Neural cell (in vitro differentiated cells): ENCODE measurements around the gene PAPPA2. TPM values are rescaled to one million over a fixed set of nuclear protein-coding genes. Genes with fewer than 3 reads are reported as not detected.

ENCODE experiments used
- H2AFZ ChIP-seq: fragments of 200-600, 300-800 bp; sonication (generic), shearing (Covaris generic); 2 replicates; pipeline ENCODE4 v1.6.0; 2014; ENCODE audit warnings: low read depth, mild to moderate bottlenecking, antibody characterized with exemption, low read length, moderate library complexity
- H3F3A ChIP-seq: fragments of 200-600 bp; shearing (Covaris generic); 2 replicates; pipeline ENCODE4 v1.6.1; 2016; ENCODE audit warnings: mild to moderate bottlenecking, moderate library complexity, mixed read lengths, antibody characterized with exemption, low read length; ENCODE audit not compliant: insufficient read depth, poor library complexity, severe bottlenecking
- H3K27ac ChIP-seq: fragments of 200-600, 300-800 bp; sonication (generic), shearing (Covaris generic); 2 replicates; pipeline ENCODE4 v1.5.1; 2014; ENCODE audit warnings: mild to moderate bottlenecking, low read length, moderate library complexity
- H3K27me3 ChIP-seq: fragments of 300-800, 200-600 bp; sonication (generic), shearing (Covaris generic); 2 replicates; pipeline ENCODE4 v1.6.0; 2014; ENCODE audit warnings: mild to moderate bottlenecking, low read depth, low read length, moderate library complexity; ENCODE audit not compliant: insufficient read depth
- H3K36me3 ChIP-seq: fragments of 300-800, 200-600 bp; sonication (generic), shearing (Covaris generic); 2 replicates; pipeline ENCODE4 v1.5.1; 2014; ENCODE audit warnings: mild to moderate bottlenecking, antibody characterized with exemption, low read length, moderate library complexity; ENCODE audit not compliant: insufficient read depth
- H3K4me2 ChIP-seq: fragments of 300-800, 200-600 bp; sonication (generic), shearing (Covaris generic); 2 replicates; pipeline ENCODE4 v1.6.0; 2014; ENCODE audit warnings: mild to moderate bottlenecking, low read length
- H3K4me3 ChIP-seq: fragments of 300-800, 200-600 bp; sonication (generic), shearing (Covaris generic); 2 replicates; pipeline ENCODE4 v1.5.1; 2014; ENCODE audit warnings: mild to moderate bottlenecking, low read length, moderate library complexity
- H3K79me2 ChIP-seq: fragments of 200-600 bp; shearing (Covaris generic); replicated peaks from 2 replicates; pipeline ENCODE4 v1.6.0; 2014; ENCODE audit warnings: mild to moderate bottlenecking, low read length, moderate library complexity; ENCODE audit not compliant: insufficient read depth
- H3K9ac ChIP-seq: fragments of 300-800, 200-600 bp; sonication (generic), shearing (Covaris generic); 2 replicates; pipeline ENCODE4 v1.6.1; 2016; ENCODE audit warnings: mild to moderate bottlenecking, low read length, mixed read lengths
- H3K9me2 ChIP-seq: fragments of 200-600 bp; shearing (Covaris generic); 2 replicates; pipeline ENCODE4 v1.6.1; 2016; ENCODE audit warnings: mild to moderate bottlenecking, low read length, mixed read lengths; ENCODE audit not compliant: insufficient read depth
- H3K9me3 ChIP-seq: fragments of 200-600, 300-800 bp; sonication (generic), shearing (Covaris generic); 2 replicates; pipeline ENCODE4 v1.6.1; 2016; ENCODE audit warnings: mild to moderate bottlenecking, mixed run types, low read length, moderate library complexity, mixed read lengths
- H4K20me1 ChIP-seq: fragments of 200-600 bp; shearing (Covaris generic); 2 replicates; pipeline ENCODE4 v1.6.1; 2016; ENCODE audit warnings: mild to moderate bottlenecking, mixed run types; ENCODE audit not compliant: insufficient read depth
- EP300 ChIP-seq: fragments of 450-650 bp; conservative IDR thresholded peaks from 2 replicates; pipeline ENCODE4 v1.6.1; 2014; ENCODE audit warnings: antibody characterized with exemption, mild to moderate bottlenecking, moderate library complexity; ENCODE audit not compliant: poor library complexity, severe bottlenecking
- EZH2 ChIP-seq: fragments of 200-600, 300-800 bp; shearing (Covaris generic), sonication (generic); IDR thresholded peaks from 2 replicates; pipeline ENCODE4 v1.6.1; 2014; ENCODE audit warnings: antibody characterized with exemption, low read length, borderline replicate concordance, mild to moderate bottlenecking; ENCODE audit not compliant: insufficient read depth, poor library complexity, severe bottlenecking
- MXI1 ChIP-seq: fragments of 450-650 bp; conservative IDR thresholded peaks from 2 replicates; pipeline ENCODE4 v1.6.1; 2014; ENCODE audit warnings: antibody characterized with exemption, mild to moderate bottlenecking; ENCODE audit not compliant: poor library complexity, severe bottlenecking
- POLR2AphosphoS5 ChIP-seq: IDR thresholded peaks from 2 replicates; pipeline ENCODE4 v1.6.1; 2012
- RAD21 ChIP-seq: fragments of 450-650 bp; conservative IDR thresholded peaks from 2 replicates; pipeline ENCODE4 v1.6.1; 2014; ENCODE audit warnings: antibody characterized with exemption, mild to moderate bottlenecking, moderate library complexity
- SMC3 ChIP-seq: fragments of 450-650 bp; conservative IDR thresholded peaks from 2 replicates; pipeline ENCODE4 v1.6.1; 2014; ENCODE audit warnings: antibody characterized with exemption, mild to moderate bottlenecking, moderate library complexity; ENCODE audit not compliant: poor library complexity
- TAF1 ChIP-seq: IDR thresholded peaks from 2 replicates; pipeline ENCODE4 v1.6.1; 2012; ENCODE audit warnings: low read depth
- polyA plus RNA-seq: library from polyadenylated mRNA; depleted of rRNA; stranded (reverse); fragments of >200 nt; gene quantifications from 2 replicates; pipeline ENCODE4 v1.2.3, GENCODE V29; 2014
- TF ChIP-seq, protein P1 (sequence below): IDR thresholded peaks from 2 replicates; pipeline ENCODE4 v1.6.1; 2012; ENCODE audit warnings: borderline replicate concordance
- TF ChIP-seq, protein P2 (sequence below): fragments of 450-650 bp; IDR thresholded peaks from 2 replicates; pipeline ENCODE4 v1.5.1; 2014; ENCODE audit warnings: antibody characterized with exemption, mild to moderate bottlenecking, moderate library complexity; ENCODE audit not compliant: poor library complexity, severe bottlenecking

PAPPA2 gene
- polyA plus RNA-seq, 1 donor from 2014 or later: 0.59 TPM

DNA sequence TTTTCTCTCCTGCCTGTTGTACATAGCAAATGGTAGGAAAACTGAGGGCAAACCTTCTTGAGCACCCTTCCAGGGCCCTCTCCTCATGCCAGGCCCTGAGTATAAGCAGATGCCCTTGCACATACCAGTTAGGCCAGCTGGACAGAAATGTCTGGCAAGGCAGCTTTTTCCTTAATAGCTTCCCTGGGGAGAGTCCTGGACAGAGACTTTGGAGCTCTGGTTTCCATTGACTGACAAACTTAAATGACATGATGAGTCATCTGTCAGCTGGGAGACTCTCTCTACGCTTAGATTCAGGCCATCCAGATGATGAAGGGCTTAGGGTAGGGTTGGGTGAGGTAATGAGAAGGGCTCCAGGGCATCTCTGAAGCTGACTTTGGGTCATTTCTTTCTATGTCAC is 384.1 kb downstream of the PAPPA2 start:
- Histone ChIP-seq H3K27ac (no peak overlapping the region), H2AFZ (no peak overlapping the region), H3K9ac (no peak overlapping the region), H3K27me3 (no peaks in the 10 kb centered on the region), H3K36me3 (no peaks in the 10 kb centered on the region), H3K4me3 (no peak overlapping the region), H3K79me2 (no peaks in the 10 kb centered on the region), H3F3A (no peaks in the 10 kb centered on the region), H3K9me3 (no peaks in the 10 kb centered on the region), H4K20me1 (no peaks in the 10 kb centered on the region), H3K4me2 (no peak overlapping the region), H3K9me2 (no peaks in the 10 kb centered on the region)
- TF ChIP-seq, protein P1, sequence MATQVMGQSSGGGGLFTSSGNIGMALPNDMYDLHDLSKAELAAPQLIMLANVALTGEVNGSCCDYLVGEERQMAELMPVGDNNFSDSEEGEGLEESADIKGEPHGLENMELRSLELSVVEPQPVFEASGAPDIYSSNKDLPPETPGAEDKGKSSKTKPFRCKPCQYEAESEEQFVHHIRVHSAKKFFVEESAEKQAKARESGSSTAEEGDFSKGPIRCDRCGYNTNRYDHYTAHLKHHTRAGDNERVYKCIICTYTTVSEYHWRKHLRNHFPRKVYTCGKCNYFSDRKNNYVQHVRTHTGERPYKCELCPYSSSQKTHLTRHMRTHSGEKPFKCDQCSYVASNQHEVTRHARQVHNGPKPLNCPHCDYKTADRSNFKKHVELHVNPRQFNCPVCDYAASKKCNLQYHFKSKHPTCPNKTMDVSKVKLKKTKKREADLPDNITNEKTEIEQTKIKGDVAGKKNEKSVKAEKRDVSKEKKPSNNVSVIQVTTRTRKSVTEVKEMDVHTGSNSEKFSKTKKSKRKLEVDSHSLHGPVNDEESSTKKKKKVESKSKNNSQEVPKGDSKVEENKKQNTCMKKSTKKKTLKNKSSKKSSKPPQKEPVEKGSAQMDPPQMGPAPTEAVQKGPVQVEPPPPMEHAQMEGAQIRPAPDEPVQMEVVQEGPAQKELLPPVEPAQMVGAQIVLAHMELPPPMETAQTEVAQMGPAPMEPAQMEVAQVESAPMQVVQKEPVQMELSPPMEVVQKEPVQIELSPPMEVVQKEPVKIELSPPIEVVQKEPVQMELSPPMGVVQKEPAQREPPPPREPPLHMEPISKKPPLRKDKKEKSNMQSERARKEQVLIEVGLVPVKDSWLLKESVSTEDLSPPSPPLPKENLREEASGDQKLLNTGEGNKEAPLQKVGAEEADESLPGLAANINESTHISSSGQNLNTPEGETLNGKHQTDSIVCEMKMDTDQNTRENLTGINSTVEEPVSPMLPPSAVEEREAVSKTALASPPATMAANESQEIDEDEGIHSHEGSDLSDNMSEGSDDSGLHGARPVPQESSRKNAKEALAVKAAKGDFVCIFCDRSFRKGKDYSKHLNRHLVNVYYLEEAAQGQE: no peak
- no peak for TF ChIP-seq EP300
- no peak for TF ChIP-seq MXI1
- no peak for TF ChIP-seq TAF1
- TF ChIP-seq POLR2AphosphoS5: no peak
- TF ChIP-seq SMC3: no peak
- TF ChIP-seq RAD21: no peak
- TF ChIP-seq, protein P2, sequence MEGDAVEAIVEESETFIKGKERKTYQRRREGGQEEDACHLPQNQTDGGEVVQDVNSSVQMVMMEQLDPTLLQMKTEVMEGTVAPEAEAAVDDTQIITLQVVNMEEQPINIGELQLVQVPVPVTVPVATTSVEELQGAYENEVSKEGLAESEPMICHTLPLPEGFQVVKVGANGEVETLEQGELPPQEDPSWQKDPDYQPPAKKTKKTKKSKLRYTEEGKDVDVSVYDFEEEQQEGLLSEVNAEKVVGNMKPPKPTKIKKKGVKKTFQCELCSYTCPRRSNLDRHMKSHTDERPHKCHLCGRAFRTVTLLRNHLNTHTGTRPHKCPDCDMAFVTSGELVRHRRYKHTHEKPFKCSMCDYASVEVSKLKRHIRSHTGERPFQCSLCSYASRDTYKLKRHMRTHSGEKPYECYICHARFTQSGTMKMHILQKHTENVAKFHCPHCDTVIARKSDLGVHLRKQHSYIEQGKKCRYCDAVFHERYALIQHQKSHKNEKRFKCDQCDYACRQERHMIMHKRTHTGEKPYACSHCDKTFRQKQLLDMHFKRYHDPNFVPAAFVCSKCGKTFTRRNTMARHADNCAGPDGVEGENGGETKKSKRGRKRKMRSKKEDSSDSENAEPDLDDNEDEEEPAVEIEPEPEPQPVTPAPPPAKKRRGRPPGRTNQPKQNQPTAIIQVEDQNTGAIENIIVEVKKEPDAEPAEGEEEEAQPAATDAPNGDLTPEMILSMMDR: no peak
- no peak for TF ChIP-seq EZH2

DNA sequence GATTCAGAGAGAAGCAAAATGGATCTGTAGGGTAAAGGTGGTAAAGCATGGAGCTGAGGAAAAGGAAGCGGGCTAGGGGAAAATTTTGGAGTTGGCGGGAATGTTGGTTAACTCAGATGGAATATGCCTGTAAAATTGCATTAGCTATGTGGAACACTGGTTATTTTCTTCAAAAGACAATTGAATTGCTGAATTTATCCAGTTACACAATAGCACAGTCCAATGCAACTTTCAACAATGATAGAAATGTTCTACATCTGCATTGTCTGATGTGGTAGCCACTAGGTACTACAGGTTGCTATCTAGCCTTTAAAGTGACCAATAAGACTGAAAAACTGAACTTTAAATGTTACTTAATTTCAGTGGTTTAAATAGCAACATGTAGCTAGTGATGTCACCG is 386.3 kb downstream of the PAPPA2 start:
- no peaks in the 10 kb centered on the region for H3K27me3 ChIP-seq
- H3K9ac ChIP-seq: no peak overlapping the region
- no peaks in the 10 kb centered on the region for H4K20me1 ChIP-seq
- no peaks in the 10 kb centered on the region for H3F3A ChIP-seq
- no peak overlapping the region for H3K27ac ChIP-seq
- H3K36me3 ChIP-seq: no peaks in the 10 kb centered on the region
- H3K9me3 ChIP-seq: no peaks in the 10 kb centered on the region
- no peaks in the 10 kb centered on the region for H3K9me2 ChIP-seq
- no peaks in the 10 kb centered on the region for H3K79me2 ChIP-seq
- TF ChIP-seq TAF1 (no peak), RAD21 (no peak), MXI1 (no peak), POLR2AphosphoS5 (no peak), EP300 (no peak), EZH2 (no peak), SMC3 (no peak)
- TF ChIP-seq, protein P2: no peak
- TF ChIP-seq, protein P1: no peak
- H2AFZ ChIP-seq: no peak overlapping the region
- no peak overlapping the region for H3K4me3 ChIP-seq
- H3K4me2 ChIP-seq: no peak overlapping the region
